ENCODE results near the gene TTC33.

GRCh38 chr5:40714001-40714400 is 41.8 kb downstream of the TTC33 start:
- TF ChIP-seq YY1 (IDR thresholded peaks at IDR 0.05; ENCODE audit: insufficient read depth, insufficient read length) (no peak), SUZ12 (IDR thresholded peaks at IDR 0.05; ENCODE audit: extremely low read depth, insufficient read depth, insufficient read length) (no peak)

Measured in NT2/D1 (cell line).